GM12878 (cell line): ENCODE results near the gene RAB2B. TPM values are rescaled to one million over a fixed set of nuclear protein-coding genes. Genes with fewer than 3 reads are reported as not detected.
A peak's percentile ranks its signal among the peaks of the same experiment; 100 is the strongest.

Experiments used
- ATAC-seq: fragments of 200-7000 bp; cut with Tn5 transposase; 3 replicates; pipeline ENCODE4 v1.9.1; 2020; ENCODE audit warnings: mild to moderate bottlenecking, moderate library complexity
- BruUV-seq: library from RNA; stranded (reverse); fragments of 400-500 nt; replicated peaks from 2 replicates; lab custom pipeline; 2021; lab: Mats Ljungman, UMichigan
- CTCF ChIA-PET: fragments of 300-600 bp; sonication (Branson Sonifier 250); formaldehyde crosslinking; extraction: SDS; loops from one replicate; lab custom pipeline; 2021; ENCODE audit warnings: inconsistent platforms; lab: Yijun Ruan, JAX
- POLR2A ChIA-PET: fragments of 350-600 bp; formaldehyde crosslinking; extraction: SDS; loops from one replicate; lab custom pipeline; 2021; ENCODE audit warnings: inconsistent platforms; lab: Charles Lee
- RAD21 ChIA-PET: fragments of 300-600 bp; sonication (Branson Sonifier 250); formaldehyde crosslinking; loops from one replicate; lab custom pipeline; 2023; ENCODE audit warnings: antibody characterized with exemption; ENCODE audit not compliant: unreplicated experiment; lab: Charles Lee
- SMC1A ChIA-PET: fragments of 300-600 bp; sonication (Branson Sonifier 250); formaldehyde crosslinking; loops from one replicate; lab custom pipeline; 2023; ENCODE audit not compliant: unreplicated experiment, uncharacterized antibody; lab: Charles Lee
- DNase-seq: peaks from one replicate; pipeline ENCODE4 v3.0.0-alpha.2; 2011; ENCODE audit warnings: low read depth, low spot score
- FAIRE-seq: peaks from 3 replicates; lab custom pipeline; 2011; peaks lifted over from hg19 to GRCh38; lab: Jason Lieb, UNC
- H2AFZ ChIP-seq: 2 replicates; pipeline ENCODE4 v1.6.0; 2011; ENCODE audit warnings: low read depth, low read length, control low read depth; ENCODE audit not compliant: control insufficient read depth
- H3K27ac ChIP-seq: 2 replicates; pipeline ENCODE4 v1.5.1; 2011; ENCODE audit warnings: control low read depth; ENCODE audit not compliant: control insufficient read depth, insufficient read depth
- H3K27me3 ChIP-seq, 2 experiments: replicated peaks in 1 of 2; 2 replicates each; pipeline versions ENCODE4 v1.6.0 to v1.6.1; 2011; ENCODE audit warnings: low read length in 1 of 2; ENCODE audit not compliant: control insufficient read depth in 2 of 2, insufficient read depth in 2 of 2
- H3K36me3 ChIP-seq, 2 experiments: 2 replicates each; pipeline ENCODE4 v1.5.1; 2011; ENCODE audit warnings: low read length in 1 of 2; ENCODE audit not compliant: control insufficient read depth in 2 of 2, insufficient read depth in 2 of 2
- H3K4me1 ChIP-seq: 2 replicates; pipeline ENCODE4 v1.6.1; 2011; ENCODE audit warnings: mild to moderate bottlenecking, low read length, moderate library complexity, mixed read lengths; ENCODE audit not compliant: control insufficient read depth, insufficient read depth
- H3K4me2 ChIP-seq: 2 replicates; pipeline ENCODE4 v1.6.0; 2011; ENCODE audit warnings: control low read depth; ENCODE audit not compliant: control insufficient read depth, insufficient read depth
- H3K4me3 ChIP-seq: fragments of 200-600 bp; sonication (generic); 2 replicates; pipeline ENCODE4 v1.5.1; 2016
- H3K79me2 ChIP-seq: 2 replicates; pipeline ENCODE4 v1.6.0; 2011; ENCODE audit warnings: low read length; ENCODE audit not compliant: control insufficient read depth, insufficient read depth
- H3K9ac ChIP-seq: 2 replicates; pipeline ENCODE4 v1.8.0; 2011; ENCODE audit warnings: low read length, control low read depth, mixed read lengths; ENCODE audit not compliant: control insufficient read depth, insufficient read depth
- H3K9me3 ChIP-seq: replicated peaks from 3 replicates; pipeline ENCODE4 v1.5.1; 2011; ENCODE audit warnings: mild to moderate bottlenecking, low read length; ENCODE audit not compliant: control insufficient read depth, insufficient read depth
- H4K20me1 ChIP-seq: 2 replicates; pipeline ENCODE4 v1.6.0; 2011; ENCODE audit not compliant: control insufficient read depth, insufficient read depth
- CBX5 ChIP-seq: sonication (generic); IDR thresholded peaks from 2 replicates; pipeline ENCODE4 v1.6.1; 2016; ENCODE audit warnings: low read depth, moderate library complexity, mild to moderate bottlenecking, inconsistent platforms
- CUX1 ChIP-seq: IDR thresholded peaks from 2 replicates; pipeline ENCODE4 v1.6.1; 2012; ENCODE audit warnings: improper control_type of control experiment, low read depth, low read length; ENCODE audit not compliant: insufficient replicate concordance
- MAX ChIP-seq: IDR thresholded peaks from 2 replicates; pipeline ENCODE4 v1.6.1; 2012; ENCODE audit warnings: low read depth, low read length, improper control_type of control experiment
- PAX5 ChIP-seq: IDR thresholded peaks from 2 replicates; pipeline ENCODE4 v1.6.1; 2011; ENCODE audit warnings: low read depth, low read length, borderline replicate concordance
- POLR2A ChIP-seq: IDR thresholded peaks from 2 replicates; pipeline ENCODE4 v1.6.1; 2011; ENCODE audit warnings: low read depth, mild to moderate bottlenecking, low read length
- SMAD1 ChIP-seq: fragments of 450-650 bp; IDR thresholded peaks from 2 replicates; pipeline ENCODE4 v1.6.1; 2018; ENCODE audit warnings: mild to moderate bottlenecking, low read depth; ENCODE audit not compliant: partially characterized antibody
- SP1 ChIP-seq: IDR thresholded peaks from one replicate; pipeline ENCODE4 v1.6.1; 2011; ENCODE audit warnings: low read depth, low read length
- SREBF2 ChIP-seq: IDR thresholded peaks from 2 replicates; pipeline ENCODE4 v1.6.1; 2012; ENCODE audit warnings: mild to moderate bottlenecking, low read length
- SRF ChIP-seq, 2 experiments: IDR thresholded peaks; 2 replicates each; pipeline ENCODE4 v1.6.1; 2011; ENCODE audit warnings: low read depth in 2 of 2, low read length in 2 of 2, mild to moderate bottlenecking in 1 of 2, moderate library complexity in 1 of 2
- ZBED1 ChIP-seq: IDR thresholded peaks from 2 replicates; pipeline ENCODE4 v1.6.1; 2016; ENCODE audit warnings: borderline replicate concordance
- ZBTB11 ChIP-seq: fragments of 450-650 bp; formaldehyde crosslinking; IDR thresholded peaks from 2 replicates; pipeline ENCODE4 v1.5.0; 2022; ENCODE audit warnings: mild to moderate bottlenecking, missing genetic modification characterization
- WGBS: methylation state at CpG from one replicate; pipeline ENCODE4 v1.1.6; 2016; ENCODE audit warnings: low lambda C conversion rate; ENCODE audit not compliant: insufficient replicate concordance, insufficient coverage; ENCODE audit errors: missing lambda C conversion rate; 5-methylcytosine and 5-hydroxymethylcytosine counted together
- in situ Hi-C: fragments of 300-500 bp; cut with MboI; formaldehyde crosslinking; loops from 9 replicates; pipeline ENCODE4 v1.14.3; 2018; ENCODE audit warnings: mixed read lengths
- intact Hi-C: fragments of 100-400 bp; cut with micrococcal nuclease; formaldehyde crosslinking; loops from one replicate; pipeline ENCODE4 v1.14.2; 2022; ENCODE audit not compliant: unreplicated experiment
- polyA plus RNA-seq, 11 experiments: library from polyadenylated mRNA; depleted of rRNA in 4 of 11; unstranded in 6 of 11; stranded (reverse) in 5 of 11; fragments of >200 nt; fragmentation: Nextera tagmentation in 4 of 11; fragmentation: Illumina TruSeq in 1 of 11; extraction: Ambion mirVana in 4 of 11; extraction: Trizol in 1 of 11; gene quantifications; 1 replicate in 1 of 11; 2 replicates in 10 of 11; pipeline versions ENCODE4 v1.2.1 to v1.2.3, GENCODE V29; 2011 to 2016; ENCODE audit warnings: inconsistent platforms in 2 of 11, missing spikeins in 2 of 11, low read depth in 1 of 11
- total RNA-seq, 4 experiments: library from RNA; depleted of rRNA in 3 of 4; stranded (reverse); fragments of >200 nt in 3 of 4; fragmentation: Illumina TruSeq in 1 of 4; extraction: Trizol in 1 of 4; gene quantifications; 2 replicates each; pipeline versions ENCODE4 v1.2.1 to v1.2.3, GENCODE V29; 2013 to 2021
- TF ChIP-seq, protein P1 (sequence below): fragments of 450-650 bp; IDR thresholded peaks from 2 replicates; pipeline ENCODE4 v1.6.1; 2014; ENCODE audit warnings: mild to moderate bottlenecking
- TF ChIP-seq, protein P2 (sequence below): IDR thresholded peaks from 2 replicates; pipeline ENCODE4 v1.6.1; 2012; ENCODE audit warnings: low read depth, low read length, improper control_type of control experiment

RAB2B gene
- total and polyA plus RNA-seq, 10 of the 15 experiments (the other 5 are each of a cell fraction or from before 2014, with no cell fraction given), result 5.6 to 45.1 (median 12.5) TPM

DNA sequence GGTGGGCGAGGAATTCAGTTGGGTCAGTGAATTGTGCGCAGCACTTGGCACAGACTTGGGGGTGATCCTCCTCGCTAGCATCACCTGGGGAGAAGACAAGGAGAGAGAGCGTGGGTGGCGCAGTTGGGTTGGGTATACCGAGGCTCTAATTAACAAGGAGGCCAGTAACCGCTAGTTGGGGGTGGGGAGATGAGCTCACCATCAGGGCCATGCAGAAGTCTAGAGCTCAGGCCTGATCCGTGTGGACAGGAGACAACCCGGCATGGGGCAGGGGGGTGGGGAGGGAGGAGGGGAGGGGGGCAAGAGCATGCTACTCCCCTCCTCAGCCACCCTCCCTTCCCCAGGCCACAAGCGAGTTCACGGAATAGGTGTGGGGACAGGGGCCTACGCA, 48.8 kb upstream of the RAB2B start:
- ATAC-seq, result peak; percentile 9; the same call in 2 of the 3 replicates
- SMC1A ChIA-PET, result interaction anchor here (0.8 to 4.9 kb wide), 6 partner anchors 8 to 49 kb away, joined by 3 to 48 read pairs (median 6); partner anchors contain the start of gene METTL3
- POLR2A ChIA-PET, result interaction anchor here (1.3 to 4.0 kb wide), 5 partner anchors 12 to 48 kb away, joined by 4 to 35 read pairs (median 7); partner anchors contain the start of gene METTL3
- no TSS peak for BruUV-seq
- no peak for FAIRE-seq
- no peaks in the 10 kb centered on the region for H3K36me3 ChIP-seq
- no peaks in the 10 kb centered on the region for H4K20me1 ChIP-seq
- no peaks in the 10 kb centered on the region for H3K9me3 ChIP-seq
- CTCF ChIA-PET, result interaction anchor here (0.9 to 2.9 kb wide), 8 partner anchors 8 to 422 kb away, joined by 3 to 29 read pairs (median 5); no protein-coding TSS in a partner anchor
- no peak for DNase-seq
- 62% methylated on average over 10 of the region's 12 CpGs for WGBS
- in situ Hi-C loops (no loop called here), intact Hi-C loops (no loop called here)
- no peak overlapping the region for H3K9ac ChIP-seq
- no peaks in the 10 kb centered on the region for H3K79me2 ChIP-seq
- no peak overlapping the region for H3K27ac ChIP-seq
- H3K27me3 ChIP-seq, result no peaks in the 10 kb centered on the region
- peaks cover 12% of the 10 kb centered on the region for H3K4me1 ChIP-seq
- peak overlapping the region; percentile 79; the same call in 1 of the 2 replicates for H3K4me2 ChIP-seq
- RAD21 ChIA-PET, result interaction anchor here (0.6 to 4.1 kb wide), 12 partner anchors 10 to 216 kb away, joined by 3 to 52 read pairs (median 6); partner anchors contain the start of gene METTL3
- H3K4me3 ChIP-seq, result peak overlapping the region; percentile 73; the same call in 1 of the 2 replicates
- H2AFZ ChIP-seq, result no peak overlapping the region
- TF ChIP-seq SP1, result no peak
- no peak for TF ChIP-seq POLR2A
- TF ChIP-seq, protein P1, sequence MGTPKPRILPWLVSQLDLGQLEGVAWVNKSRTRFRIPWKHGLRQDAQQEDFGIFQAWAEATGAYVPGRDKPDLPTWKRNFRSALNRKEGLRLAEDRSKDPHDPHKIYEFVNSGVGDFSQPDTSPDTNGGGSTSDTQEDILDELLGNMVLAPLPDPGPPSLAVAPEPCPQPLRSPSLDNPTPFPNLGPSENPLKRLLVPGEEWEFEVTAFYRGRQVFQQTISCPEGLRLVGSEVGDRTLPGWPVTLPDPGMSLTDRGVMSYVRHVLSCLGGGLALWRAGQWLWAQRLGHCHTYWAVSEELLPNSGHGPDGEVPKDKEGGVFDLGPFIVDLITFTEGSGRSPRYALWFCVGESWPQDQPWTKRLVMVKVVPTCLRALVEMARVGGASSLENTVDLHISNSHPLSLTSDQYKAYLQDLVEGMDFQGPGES, result no peak
- no peak for TF ChIP-seq MAX
- no peak for TF ChIP-seq CBX5
- TF ChIP-seq PAX5, result no peak
- no peak for TF ChIP-seq ZBTB11
- no peak for TF ChIP-seq SREBF2
- no peak for TF ChIP-seq CUX1
- no peak for TF ChIP-seq ZBED1
- TF ChIP-seq SMAD1, result no peak
- no peak for TF ChIP-seq SRF (IDR thresholded peaks at IDR 0.05; ENCODE audit: low read depth in 2 of 2, low read length in 2 of 2)
- TF ChIP-seq, protein P2, sequence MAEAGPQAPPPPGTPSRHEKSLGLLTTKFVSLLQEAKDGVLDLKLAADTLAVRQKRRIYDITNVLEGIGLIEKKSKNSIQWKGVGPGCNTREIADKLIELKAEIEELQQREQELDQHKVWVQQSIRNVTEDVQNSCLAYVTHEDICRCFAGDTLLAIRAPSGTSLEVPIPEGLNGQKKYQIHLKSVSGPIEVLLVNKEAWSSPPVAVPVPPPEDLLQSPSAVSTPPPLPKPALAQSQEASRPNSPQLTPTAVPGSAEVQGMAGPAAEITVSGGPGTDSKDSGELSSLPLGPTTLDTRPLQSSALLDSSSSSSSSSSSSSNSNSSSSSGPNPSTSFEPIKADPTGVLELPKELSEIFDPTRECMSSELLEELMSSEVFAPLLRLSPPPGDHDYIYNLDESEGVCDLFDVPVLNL, result no peak
